Daoy (cell line): ENCODE results near the gene CREB5. TPM values are rescaled to one million over a fixed set of nuclear protein-coding genes. Genes with fewer than 3 reads are reported as not detected.

Experiments used
- DNase-seq: peaks from one replicate; pipeline ENCODE4 v3.0.0-alpha.2; 2015; ENCODE audit warnings: low read depth
- total RNA-seq: library from RNA; depleted of rRNA; stranded (reverse); fragments of >200 nt; shearing (Covaris generic); gene quantifications from 2 replicates; pipeline ENCODE4 v1.2.3, GENCODE V29; 2014

CREB5 gene
- total RNA-seq, 1 experiment from 2014 or later, result 12.1 TPM

DNA sequence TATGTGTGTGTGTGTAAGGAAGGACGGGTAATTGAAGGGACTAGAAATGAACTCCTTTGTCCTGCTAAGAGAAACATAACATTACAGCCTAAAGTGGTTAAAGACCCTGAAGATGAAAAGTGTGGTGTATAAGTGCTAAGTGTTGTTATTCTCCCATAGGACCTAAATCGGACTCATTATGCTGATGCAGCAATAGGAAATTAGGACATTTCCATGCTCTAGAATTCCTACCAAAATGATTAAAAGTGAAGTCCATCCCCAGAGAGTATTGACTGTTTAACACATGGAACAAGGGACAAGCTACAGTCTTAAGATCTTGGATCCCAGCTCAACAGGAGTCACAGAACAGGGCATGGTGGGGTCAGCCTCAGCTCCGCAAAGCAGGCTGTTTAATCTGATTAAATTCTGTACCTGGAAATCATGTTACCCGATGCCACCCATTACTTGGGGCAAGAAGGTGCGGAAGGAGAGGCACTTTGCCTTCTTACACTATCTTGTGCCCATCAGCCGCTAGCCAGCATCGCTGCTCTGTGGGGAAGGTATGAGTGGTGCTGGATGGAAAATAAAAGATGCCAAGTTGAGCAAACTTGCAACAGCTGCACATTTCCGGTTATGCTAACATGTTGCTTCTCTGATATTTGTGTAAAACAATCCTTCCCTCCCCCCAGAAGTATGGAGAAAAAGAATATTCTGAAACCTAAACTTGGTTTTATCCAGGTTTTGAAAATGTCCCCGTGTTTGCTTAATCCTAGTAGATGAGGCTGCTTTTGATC lies 100.5 kb downstream of the CREB5 start:
- no peak for DNase-seq

DNA sequence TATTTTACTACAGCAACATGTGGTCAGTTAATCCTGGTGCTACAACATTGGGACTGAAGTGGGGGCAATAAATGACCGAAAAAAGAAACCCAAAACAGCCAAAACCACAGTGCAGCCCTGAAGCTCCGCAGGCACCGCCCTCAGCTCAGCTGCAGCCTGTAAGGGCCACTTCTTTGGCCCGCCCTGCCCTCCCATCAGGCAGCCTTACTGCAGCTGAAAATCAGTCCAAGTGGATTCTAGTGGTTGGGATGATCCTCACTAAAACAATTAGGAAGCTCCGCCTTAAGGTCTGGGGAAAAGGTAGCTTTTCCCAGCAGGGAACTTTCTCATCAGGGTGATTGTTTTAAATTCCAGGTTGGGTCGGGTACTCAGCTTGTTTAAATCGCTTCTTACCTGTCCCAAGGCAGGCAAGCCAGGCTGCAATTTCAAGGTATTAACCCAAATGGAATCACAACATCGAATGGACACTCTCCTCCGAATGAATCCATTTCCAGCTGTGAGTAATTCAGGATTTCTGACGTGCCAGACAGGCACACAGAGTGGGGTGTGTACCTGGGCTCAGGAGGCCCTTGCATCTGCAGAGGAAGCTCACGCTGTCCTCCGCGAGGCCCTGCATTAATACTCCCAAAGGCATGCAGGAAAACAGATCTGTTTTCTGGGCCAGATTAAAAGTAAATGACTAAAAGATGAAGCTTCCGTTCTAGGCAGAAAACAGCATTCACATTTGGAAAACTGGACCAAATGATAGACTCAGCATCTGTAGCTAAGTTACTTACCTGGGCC lies 104.3 kb downstream of the CREB5 start:
- no peak for DNase-seq

DNA sequence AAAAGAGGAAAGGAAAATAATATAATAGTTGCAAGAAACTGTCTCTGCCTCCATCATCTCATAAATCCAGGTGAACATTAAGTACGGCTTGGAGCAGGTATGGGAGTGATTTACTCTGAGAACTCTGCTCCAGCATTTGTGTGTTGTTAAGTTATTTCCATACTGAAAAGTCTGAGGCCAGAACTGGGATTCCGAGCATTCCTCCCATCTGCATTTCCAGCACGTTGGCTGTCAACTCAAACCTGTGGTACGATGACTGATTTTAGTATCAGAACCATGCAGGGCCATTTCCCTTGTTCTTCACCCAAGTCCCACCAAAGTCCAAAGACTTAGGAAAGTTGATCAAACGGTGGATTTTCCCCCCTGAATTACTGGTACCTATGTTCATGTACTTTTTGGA lies 104.9 kb downstream of the CREB5 start:
- DNase-seq, result no peak

DNA sequence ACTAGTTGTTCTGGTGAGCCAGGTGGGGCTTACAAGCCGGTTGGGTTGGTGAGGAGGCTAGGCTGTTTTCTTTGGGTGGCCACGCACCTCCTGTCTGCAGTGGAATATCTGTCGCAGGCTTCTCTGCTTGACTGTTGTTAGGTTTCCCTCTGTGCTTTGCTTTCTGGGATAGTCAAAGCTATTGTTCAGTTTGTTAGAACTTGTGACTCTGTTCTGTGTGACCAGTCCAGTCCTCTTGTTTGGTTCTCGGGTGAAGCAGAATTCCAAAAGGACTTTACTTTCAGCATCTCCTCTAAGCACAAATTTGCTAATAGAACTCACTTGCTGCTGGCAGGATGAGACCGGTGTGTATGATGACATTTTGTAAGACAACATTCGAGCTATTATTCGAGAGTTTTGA lies 105.3 kb downstream of the CREB5 start:
- no peak for DNase-seq

DNA sequence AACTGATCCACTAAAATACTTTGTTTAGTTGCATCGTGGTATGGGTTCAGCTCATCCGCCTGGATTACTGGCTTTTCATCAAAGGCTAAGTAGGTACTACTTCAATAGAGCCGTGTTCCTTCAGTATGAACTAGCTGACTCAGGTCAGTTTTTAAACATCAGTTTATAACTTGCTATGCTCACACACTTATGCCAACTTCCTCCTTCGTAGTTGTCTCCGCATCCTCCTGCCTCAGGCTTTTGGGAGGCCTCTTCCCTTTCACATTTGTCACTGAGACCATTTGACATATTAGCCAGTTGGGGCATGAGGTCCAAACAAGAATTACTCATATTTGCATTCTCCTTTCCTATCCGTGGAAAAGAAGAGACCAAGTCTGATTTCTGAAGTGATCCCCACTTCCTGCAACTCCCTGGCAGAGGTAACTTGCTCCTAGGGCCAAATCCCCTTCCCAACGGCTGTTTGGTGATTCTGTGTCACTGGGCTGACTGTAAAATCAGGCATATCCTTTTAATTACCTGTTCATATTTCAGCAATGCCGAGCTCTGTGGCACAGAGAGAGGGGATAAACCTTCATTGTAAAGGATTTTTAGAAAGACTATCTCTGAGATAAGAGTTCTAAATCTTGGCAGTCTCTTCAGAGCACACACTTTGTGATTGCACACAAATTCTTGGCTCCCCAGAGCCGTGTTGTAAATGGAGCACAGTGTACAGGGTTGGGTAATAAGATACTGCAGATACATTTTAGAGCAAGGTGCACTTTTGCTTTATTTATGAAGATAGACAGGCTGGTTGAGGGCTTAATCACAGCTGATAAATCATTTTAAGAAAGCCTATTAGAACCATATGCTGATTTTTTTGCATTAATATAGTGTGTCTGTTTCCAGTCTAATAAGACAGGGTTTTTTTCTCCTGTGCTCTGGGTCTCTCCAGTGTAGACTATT lies 108.0 kb downstream of the CREB5 start:
- no peak for DNase-seq

DNA sequence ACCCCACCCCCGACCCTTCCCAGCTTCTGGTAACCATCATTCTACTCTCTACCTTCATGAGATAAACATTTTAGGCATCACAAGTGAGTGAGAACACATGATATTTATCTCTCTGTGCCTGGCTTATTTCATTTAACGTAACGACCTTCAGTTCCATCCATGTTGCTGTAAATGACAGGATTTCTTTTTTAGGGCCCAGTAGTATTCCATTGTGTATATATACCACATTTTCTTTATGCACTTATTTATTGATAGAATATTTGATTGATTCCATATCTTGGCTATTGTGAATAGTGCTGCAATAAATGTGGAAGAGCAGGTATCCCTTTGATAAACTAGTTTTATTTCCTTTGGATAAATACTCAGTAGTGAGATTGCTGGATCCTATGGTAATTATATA lies 112.7 kb downstream of the CREB5 start:
- DNase-seq, result no peak

DNA sequence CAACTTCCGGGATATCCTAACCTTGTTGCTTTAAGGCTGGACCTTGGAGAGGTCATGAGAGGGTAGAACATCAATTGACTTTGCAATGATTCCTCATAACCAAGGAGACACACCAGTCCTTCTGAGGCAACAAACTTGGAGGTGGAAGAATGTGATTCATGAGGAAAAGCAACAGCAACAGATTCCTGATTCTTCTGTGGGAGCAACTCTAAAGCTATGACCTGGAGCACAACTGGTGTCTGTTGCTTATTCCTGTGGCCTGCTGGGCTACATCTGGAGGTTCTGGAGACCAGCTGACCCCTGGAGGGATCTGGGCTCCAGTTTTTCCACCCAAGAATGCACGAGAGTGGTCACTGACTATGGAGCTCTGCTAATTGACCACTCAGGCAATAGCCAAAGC lies 116.6 kb downstream of the CREB5 start:
- no peak for DNase-seq

DNA sequence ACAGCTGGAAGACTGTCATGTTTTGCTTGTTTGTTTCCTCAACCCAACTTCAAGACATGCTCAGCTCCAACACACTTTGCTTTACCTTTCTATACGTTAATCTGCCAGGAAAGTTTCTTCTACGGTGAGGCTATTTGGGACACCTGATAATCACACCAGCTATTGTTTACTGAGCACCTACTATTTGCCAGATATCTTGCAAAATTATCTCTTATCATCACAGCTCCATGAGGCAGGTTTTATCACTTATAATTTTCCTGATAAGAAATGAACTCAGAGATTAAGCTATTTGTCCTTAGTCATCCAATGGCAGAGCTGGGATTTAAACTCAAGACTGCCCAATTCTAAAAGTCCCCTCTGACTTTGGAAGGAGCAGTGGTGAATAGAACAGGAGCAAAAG lies 117.4 kb downstream of the CREB5 start:
- DNase-seq, result no peak

DNA sequence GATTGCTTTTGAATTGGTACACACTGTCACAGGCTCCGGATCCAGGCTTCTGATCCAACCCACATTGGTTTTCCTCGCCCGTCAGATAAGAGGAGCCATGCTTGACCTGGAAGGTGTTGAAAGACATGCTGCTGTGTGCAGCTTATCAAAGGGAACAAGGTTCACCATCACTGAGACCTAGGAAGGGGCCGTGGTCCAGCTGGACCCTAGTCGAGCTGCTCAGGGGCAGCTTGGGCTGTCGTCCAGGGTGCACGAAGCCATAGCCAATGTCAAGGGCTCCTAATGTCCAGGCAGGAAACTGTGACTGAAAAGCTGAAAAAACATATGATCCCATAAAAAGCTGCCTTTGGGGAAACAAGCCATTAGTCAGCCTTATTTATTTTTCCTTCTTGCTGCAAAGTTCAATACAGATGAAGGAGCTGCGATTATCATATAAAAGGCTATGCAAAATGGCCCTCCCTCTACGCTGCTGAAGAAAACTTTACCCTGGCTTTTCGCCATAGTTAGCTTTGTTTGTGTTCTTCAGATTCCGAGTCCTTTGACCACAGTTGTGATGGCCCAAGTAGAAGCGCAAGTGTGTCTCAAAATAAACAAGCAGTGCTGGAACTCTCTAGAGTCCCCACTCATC lies 118.0 kb downstream of the CREB5 start:
- no peak for DNase-seq

DNA sequence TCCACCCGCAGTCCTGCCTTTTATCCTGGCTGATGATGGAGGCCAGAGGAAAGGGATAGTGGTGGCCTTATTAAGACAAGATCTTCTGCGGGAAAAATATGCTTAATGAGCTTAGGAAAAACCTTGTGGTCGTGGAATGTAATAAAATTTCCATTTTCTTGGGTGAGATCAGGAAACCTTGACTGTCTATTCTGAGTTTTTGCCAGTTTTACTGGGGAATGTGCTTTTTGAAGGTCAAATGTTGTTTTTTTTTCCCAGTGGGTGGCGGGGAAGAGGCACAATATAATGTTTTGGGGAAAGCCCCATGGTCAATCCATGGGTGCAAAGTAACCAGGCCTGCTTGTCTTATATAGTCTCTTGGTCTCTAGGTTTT lies 118.5 kb downstream of the CREB5 start:
- DNase-seq, result no peak

DNA sequence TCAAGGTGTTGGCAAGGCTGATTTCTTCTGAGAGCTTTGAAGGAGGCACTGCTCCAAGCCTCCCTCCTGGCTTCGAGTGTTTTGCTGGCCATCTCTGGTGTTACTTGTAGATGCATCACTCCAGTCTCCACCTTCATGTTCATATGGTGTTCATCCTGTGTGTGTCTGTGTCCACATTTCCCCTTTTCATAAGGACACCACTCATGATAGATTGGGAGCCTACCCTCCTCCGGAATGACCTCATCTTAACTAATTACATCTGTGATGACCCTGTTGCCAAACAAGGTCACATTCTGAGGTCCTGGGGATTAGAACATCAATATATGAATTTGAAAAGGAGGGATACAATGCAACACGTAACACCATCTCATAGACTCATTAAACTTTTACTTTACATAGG lies 119.0 kb downstream of the CREB5 start:
- no peak for DNase-seq

DNA sequence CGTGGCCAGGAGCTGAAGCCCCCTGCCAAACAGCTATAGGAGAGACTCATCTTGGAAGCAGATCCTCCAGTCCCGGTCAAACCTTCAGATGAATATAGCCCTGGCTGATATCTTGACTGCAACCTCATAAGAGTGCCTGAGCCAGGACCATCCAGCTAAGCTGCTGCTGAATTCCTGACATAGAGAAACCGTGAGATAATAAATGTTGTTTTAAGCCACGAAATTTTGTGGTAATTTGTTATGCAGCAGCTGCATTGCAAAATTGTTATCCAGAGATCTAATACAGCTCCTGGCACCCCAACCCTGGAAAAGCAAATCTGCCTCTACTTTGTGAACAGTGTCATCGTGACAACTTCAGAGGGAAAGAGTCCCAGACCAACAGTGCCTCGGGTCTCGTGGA lies 119.9 kb downstream of the CREB5 start:
- DNase-seq, result no peak

DNA sequence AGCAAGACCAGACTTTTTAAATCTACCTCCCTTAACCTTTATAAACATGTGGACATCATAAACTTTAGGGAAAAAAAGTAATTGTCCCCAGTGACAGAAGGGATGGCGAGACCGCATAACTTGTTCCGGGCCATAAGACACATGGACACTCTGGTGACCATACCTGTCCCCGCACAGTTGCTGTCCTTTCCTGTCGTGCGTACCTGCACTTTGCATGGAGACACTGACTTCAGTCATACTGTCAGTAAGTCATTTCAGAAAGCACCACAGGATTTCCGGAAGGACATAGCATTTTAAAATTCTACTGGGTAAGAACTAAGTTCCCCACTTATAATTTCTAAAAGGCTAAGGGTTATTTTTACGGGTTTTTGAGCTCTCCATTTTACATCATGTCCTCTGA lies 120.9 kb downstream of the CREB5 start:
- no peak for DNase-seq

DNA sequence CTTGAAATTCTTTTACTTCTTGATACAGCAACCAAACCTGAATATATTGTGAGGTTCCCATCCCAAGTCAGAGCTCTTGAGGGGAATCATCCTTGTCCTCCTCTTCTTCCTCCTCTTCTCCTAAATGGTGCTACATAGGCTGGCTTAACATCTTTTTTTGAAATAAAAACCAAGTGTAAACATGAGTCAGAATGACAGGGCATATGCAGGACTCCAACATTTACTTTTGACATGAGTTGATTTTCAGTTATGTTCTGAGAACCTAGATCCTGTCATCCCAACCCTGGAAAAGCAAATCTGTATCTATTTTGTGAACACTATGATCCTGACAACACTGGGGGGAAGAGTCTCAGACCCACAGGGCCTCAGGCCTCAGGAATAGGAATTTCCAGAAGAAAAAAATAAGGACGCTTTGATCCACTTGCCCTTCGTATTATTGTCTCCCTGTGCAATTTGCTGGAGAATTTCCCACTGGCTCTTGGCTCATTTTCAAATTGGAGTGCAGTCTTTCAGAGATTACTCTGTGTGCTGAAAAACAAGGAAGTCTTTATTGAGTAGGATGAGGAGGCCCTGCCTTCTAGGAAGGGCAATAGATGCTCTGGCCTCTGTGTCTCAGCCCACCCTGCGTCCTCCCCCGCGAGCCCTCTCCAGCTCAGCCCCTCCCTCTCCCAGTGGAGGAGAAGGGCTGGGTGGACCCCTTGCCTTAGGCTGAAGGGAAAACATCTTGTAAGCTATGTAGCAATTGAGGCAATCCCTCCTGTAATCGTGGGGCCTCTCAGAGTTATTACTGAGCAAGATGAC lies 121.6 kb downstream of the CREB5 start:
- peak; percentile 45 for DNase-seq

DNA sequence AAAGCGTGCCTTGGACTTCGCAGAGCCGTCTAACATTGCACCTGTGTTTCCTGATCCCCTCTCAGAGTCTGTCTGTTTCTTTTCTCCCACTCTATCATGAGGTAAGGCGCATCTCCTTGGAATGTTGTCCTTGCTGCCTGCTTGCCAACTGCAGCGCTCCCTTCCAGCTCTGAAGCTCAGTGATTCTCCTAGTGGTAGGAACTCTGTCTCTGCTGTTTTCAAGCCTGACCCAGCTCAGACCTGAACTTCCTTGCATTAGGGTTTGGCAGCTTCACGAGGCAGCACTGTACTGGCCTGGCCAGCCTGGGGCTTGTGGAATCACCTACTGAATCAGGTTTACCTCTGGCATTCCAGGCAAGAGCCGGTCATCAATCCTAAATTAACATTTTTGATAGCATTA lies 123.9 kb downstream of the CREB5 start:
- no peak for DNase-seq

DNA sequence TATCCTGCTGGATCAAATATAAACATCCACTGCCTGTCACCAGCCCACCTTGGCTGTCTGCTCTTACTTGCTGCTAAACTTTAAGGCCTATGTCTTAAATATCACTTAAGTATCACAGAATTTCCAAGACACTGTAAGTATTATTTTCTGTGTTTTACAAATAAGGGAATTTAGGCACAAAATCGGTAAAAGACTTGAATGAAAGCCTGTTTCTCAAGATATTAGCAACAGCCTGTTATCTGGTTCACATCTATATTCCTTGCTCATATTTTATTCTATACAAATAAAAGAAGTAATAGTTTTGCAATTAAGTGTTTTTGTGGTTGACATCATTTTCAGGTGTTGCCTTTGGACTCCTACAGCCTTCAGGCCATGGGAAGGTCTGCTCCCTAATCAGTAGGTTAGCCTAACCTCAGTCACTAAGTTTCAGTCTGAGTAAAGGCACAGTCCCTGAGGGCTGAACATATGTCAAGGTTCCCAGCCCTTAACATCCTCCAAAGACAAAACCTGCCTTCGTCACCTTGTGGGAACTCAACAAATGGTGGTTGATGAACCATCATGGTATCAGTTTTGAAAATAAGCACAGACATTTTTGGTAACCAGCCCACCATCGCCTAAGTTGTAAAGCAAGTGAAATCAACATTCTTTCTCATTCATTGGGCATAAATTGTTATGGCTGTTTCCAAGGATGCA lies 127.1 kb downstream of the CREB5 start:
- no peak for DNase-seq

DNA sequence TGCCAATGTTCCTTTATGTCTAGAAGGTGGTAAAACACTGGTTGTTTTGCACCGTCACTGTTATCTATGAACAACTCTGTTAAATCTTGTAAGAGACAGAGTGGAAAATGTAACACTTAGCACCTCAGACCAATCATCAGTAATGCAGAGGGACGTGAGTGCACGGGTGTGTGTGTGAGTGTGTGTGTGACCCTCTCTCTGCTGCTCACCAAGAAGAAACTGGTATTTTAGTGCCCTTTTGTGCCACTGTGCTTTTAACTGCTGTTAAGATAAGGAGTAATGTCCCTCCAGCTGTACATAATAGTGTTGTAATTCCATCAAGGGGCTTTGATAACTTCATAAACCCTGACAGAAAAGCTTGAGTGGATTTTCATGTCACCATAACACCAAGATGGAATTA lies 130.1 kb downstream of the CREB5 start:
- no peak for DNase-seq

DNA sequence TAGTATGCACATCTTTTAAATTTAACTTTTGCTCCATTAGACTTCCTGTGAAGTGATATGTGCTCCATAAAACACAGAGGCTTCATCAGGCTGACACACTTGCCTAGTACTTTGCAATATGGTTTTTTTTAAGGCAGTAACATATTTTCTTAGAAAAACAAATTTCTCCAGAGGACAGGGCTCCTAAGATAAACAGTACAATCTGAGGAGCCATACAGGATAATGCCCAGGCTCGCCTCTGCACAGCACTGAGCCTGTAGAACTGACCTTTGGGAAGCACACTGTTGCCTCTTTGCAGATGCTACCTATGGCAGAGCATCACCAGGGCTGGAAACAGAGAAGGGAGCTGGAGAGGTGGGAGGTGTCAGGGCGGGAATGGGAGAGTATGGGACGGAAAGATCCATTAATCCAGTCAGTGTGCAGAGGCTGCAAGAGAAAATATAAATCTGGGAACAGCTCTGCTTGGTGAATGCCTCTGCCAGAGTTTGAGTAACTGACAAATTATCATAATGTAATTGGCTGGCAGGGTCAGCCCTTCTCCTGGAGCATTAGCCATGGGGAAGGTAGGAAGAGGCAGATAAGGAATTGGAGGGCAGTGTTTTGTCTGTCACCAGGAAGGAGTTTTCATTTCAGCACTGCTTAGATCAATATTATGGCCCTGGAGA lies 132.3 kb downstream of the CREB5 start:
- no peak for DNase-seq

DNA sequence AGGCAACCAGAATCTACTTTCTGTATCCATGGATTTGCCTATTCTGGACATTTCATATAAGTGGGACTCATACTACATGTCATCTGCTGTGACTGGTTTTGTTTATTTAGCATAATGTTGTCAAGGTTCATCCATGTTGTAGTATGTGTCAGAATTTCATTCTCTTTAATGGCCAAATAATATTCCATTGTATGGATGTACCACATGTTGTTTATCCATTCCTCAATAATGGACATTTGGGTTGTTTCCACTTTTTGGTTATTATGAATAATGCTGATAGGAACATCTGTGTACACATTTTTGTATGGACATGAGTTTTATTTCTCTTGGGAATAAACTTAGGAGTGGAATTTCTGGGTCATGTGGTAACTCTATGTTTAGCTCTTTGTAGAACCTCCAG lies 133.7 kb downstream of the CREB5 start:
- no peak for DNase-seq

DNA sequence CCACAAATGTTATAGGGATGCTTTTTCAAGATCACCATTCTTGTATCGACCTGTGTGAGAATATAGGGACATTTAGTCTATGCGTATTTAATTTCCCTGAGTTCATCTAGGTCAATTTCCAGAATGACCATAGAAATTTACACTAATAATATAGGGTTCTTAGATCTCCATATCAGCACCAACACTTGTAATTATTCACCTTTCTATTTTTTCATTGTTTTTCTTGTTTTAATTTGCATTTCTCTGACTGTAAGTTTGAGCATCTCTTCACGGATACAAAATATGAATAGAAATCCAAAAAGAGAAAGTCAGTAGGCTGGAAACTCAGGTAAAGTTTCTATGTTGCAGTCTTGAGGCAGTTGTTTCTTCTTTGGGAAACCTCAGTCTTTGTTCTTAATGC lies 134.8 kb downstream of the CREB5 start:
- no peak for DNase-seq
